ENCODE measurements around the gene GTSF1L.

The GTSF1L gene

GRCh38 chr20:43731469-43731868, 4.7 kb upstream of the GTSF1L start:
- Mint-ChIP-seq H3K27ac (no peak overlapping the region), H3K27me3 (no peaks in the 10 kb centered on the region), H3K9me3 (peaks cover 10% of the 10 kb centered on the region), H3K36me3 (ENCODE audit: low read depth) (no peaks in the 10 kb centered on the region), H3K4me3 (no peak overlapping the region), H3K4me1 (peaks cover 43% of the 10 kb centered on the region)
- no peak for ATAC-seq
- DNase-seq, result no peak

- Mint-ChIP-seq H3K4me1 (peaks cover 35% of the 10 kb centered on the region), H3K36me3 (ENCODE audit: low read depth) (no peaks in the 10 kb centered on the region), H3K9me3 (peaks cover 10% of the 10 kb centered on the region), H3K27me3 (no peaks in the 10 kb centered on the region), H3K4me3 (no peak overlapping the region), H3K27ac (peak overlapping the region; percentile 40)
- no peak for DNase-seq
- no peak for ATAC-seq
Observed at GRCh38 chr20:43728686-43729255, 2.0 kb upstream of the GTSF1L start.

GRCh38 chr20:43727980-43728590, 1.3 kb upstream of the GTSF1L start:
- Mint-ChIP-seq H3K27me3 (no peaks in the 10 kb centered on the region), H3K9me3 (peaks cover 10% of the 10 kb centered on the region), H3K4me3 (no peak overlapping the region), H3K4me1 (peaks cover 33% of the 10 kb centered on the region), H3K36me3 (ENCODE audit: low read depth) (no peaks in the 10 kb centered on the region), H3K27ac (peak overlapping the region; percentile 40)
- DNase-seq (no peak), ATAC-seq (no peak)

DNA sequence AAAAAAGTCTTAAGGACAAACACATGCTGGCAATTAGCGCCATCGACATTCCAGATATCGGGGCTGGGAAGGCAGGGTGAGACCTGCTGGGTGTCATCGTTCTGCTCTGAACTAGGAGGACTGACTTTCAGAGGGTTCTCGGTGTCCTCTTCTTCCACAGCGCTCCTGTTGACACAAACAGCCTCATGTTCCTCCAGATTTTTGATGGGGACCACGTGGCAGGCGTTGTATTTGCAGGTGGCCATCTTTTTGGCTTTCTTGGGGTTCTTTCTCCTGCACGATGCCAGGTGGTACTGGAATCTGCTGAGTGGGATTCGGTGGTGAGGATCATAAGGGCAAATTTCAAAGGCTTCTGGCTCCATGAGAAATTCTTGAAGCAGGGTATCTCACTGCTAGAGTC, 469 bp downstream of the GTSF1L start:
- H3K27me3 Mint-ChIP-seq, result no peaks in the 10 kb centered on the region
- no peak overlapping the region for H3K27ac Mint-ChIP-seq
- H3K4me1 Mint-ChIP-seq, result peaks cover 38% of the 10 kb centered on the region
- DNase-seq (no peak), ATAC-seq (no peak)
- no peak overlapping the region for H3K4me3 Mint-ChIP-seq
- H3K9me3 Mint-ChIP-seq, result peaks cover 10% of the 10 kb centered on the region
- no peaks in the 10 kb centered on the region for H3K36me3 Mint-ChIP-seq (ENCODE audit: low read depth)

DNA sequence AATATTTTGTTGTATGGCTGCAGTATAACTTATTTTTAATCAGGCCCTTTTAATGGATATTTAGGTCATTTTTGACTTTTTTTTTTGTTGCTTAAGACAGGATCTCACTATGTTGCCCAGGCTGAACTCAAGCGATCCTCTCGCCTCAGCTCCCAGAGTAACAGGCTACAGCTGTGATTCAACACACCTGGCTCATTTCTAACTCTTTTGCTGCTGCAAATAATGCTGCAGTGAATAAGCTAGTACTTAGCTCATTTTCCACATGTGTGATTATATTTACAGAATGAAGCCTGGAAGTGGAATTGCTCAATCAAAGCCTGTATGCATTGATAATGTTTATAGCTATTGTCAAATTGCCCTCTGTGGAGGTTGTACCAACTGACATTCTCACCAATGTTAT, 1.1 kb downstream of the GTSF1L start:
- ATAC-seq, result no peak
- no peak for DNase-seq
- Mint-ChIP-seq H3K27me3 (no peaks in the 10 kb centered on the region), H3K27ac (no peak overlapping the region), H3K36me3 (ENCODE audit: low read depth) (no peaks in the 10 kb centered on the region), H3K4me3 (no peak overlapping the region), H3K9me3 (peaks cover 10% of the 10 kb centered on the region), H3K4me1 (peaks cover 44% of the 10 kb centered on the region)

- Mint-ChIP-seq H3K4me3 (no peak overlapping the region), H3K27me3 (no peaks in the 10 kb centered on the region), H3K27ac (no peak overlapping the region), H3K36me3 (ENCODE audit: low read depth) (peaks cover 5% of the 10 kb centered on the region), H3K4me1 (peaks cover 44% of the 10 kb centered on the region), H3K9me3 (peaks cover 15% of the 10 kb centered on the region)
- no peak for ATAC-seq
- DNase-seq, result no peak
Observed at GRCh38 chr20:43724383-43724782, 2.4 kb downstream of the GTSF1L start.

DNA sequence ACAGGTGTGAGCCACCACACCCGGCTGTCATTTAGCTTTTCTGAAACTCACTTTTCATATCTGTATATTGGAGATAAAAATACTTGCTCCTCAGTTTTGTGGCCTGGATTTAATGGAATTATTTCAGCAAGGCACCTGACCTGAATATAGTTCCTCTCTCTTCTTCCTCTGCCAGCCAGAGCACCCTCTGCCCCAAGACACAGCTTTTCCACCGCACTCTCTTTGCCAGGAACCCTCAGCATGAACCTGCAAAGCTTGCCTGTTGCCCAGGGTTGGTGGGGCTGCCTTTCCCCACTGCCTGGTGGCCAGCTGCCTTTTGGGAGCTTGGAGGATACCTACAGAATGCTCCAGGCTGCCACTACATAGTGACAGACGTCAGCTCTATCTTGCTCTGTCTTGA, 3.1 kb downstream of the GTSF1L start:
- Mint-ChIP-seq H3K27me3 (no peaks in the 10 kb centered on the region), H3K4me3 (no peak overlapping the region), H3K9me3 (peaks cover 12% of the 10 kb centered on the region), H3K27ac (no peak overlapping the region), H3K36me3 (ENCODE audit: low read depth) (peaks cover 10% of the 10 kb centered on the region), H3K4me1 (peaks cover 43% of the 10 kb centered on the region)
- ATAC-seq, result no peak
- no peak for DNase-seq

DNA sequence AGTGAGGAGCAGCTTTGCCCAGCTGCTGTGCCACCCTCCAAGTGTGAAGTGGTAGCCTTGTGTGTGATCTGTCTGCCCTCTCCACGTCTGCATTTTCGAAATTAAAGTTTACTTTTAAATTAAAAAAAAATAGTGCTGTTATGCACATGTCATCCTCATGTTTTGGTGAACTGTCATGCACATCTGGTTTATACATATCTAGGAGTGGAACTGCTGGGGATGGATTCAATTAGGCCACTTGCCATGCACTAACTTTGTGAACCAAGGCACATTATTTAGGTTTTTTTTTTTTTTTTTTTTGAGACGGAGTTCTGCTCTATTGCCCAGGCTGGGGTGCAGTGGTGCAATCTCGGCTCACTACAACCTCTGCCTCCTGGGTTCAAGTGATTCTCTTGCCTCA, 3.6 kb downstream of the GTSF1L start:
- peaks cover 7% of the 10 kb centered on the region for H3K9me3 Mint-ChIP-seq
- DNase-seq (no peak), ATAC-seq (no peak)
- H3K27ac Mint-ChIP-seq, result no peak overlapping the region
- no peak overlapping the region for H3K4me3 Mint-ChIP-seq
- peaks cover 10% of the 10 kb centered on the region for H3K36me3 Mint-ChIP-seq (ENCODE audit: low read depth)
- no peaks in the 10 kb centered on the region for H3K27me3 Mint-ChIP-seq
- peaks cover 38% of the 10 kb centered on the region for H3K4me1 Mint-ChIP-seq

DNA sequence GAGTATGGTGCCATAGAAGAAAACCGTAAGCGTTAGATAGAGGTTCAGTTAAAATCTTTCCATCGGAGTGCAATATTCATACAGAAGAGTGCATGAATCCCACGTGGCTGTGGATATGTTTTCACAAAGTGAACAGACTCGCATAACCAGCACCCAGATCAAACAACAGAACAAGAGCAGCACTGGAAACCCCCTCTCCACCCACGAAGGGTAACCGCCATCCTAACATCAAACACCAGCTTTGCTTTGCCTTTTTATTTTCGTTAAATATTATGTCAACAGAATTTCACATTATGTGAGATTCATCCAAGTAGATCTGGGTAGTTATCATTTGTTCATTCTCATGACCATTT, 4.7 kb downstream of the GTSF1L start:
- peak; percentile 34 for ATAC-seq
- Mint-ChIP-seq H3K27ac (no peak overlapping the region), H3K36me3 (ENCODE audit: low read depth) (peaks cover 10% of the 10 kb centered on the region), H3K9me3 (peaks cover 5% of the 10 kb centered on the region), H3K27me3 (no peaks in the 10 kb centered on the region), H3K4me3 (peak overlapping the region; percentile 30), H3K4me1 (peaks cover 44% of the 10 kb centered on the region)
- peak; percentile 48 for DNase-seq

- ATAC-seq, result peak; percentile 37
Observed at GRCh38 chr20:43721429-43722152, 5.2 kb downstream of the GTSF1L start.

GRCh38 chr20:43721097-43721428, 5.7 kb downstream of the GTSF1L start:
- DNase-seq (no peak), ATAC-seq (no peak)
- Mint-ChIP-seq H3K4me1 (peaks cover 48% of the 10 kb centered on the region), H3K36me3 (ENCODE audit: low read depth) (peaks cover 10% of the 10 kb centered on the region), H3K27me3 (no peaks in the 10 kb centered on the region), H3K27ac (no peak overlapping the region), H3K4me3 (no peak overlapping the region), H3K9me3 (peaks cover 5% of the 10 kb centered on the region)

More at GRCh38 chr20:43721429-43722152, 5.2 kb downstream of the GTSF1L start:
- peaks cover 5% of the 10 kb centered on the region for H3K9me3 Mint-ChIP-seq
- no peak overlapping the region for H3K27ac Mint-ChIP-seq
- peaks cover 10% of the 10 kb centered on the region for H3K36me3 Mint-ChIP-seq (ENCODE audit: low read depth)
- H3K4me1 Mint-ChIP-seq, result peaks cover 48% of the 10 kb centered on the region
- peak overlapping the region; percentile 30 for H3K4me3 Mint-ChIP-seq
- DNase-seq, result no peak
- H3K27me3 Mint-ChIP-seq, result no peaks in the 10 kb centered on the region

GRCh38 chr20:43720007-43720406, 6.8 kb downstream of the GTSF1L start:
- ATAC-seq (no peak), DNase-seq (no peak)
- Mint-ChIP-seq H3K27ac (no peak overlapping the region), H3K4me1 (peaks cover 48% of the 10 kb centered on the region), H3K9me3 (peaks cover 5% of the 10 kb centered on the region), H3K27me3 (no peaks in the 10 kb centered on the region), H3K36me3 (ENCODE audit: low read depth) (peaks cover 15% of the 10 kb centered on the region), H3K4me3 (no peak overlapping the region)

GRCh38 chr20:43717616-43717995, 9.2 kb downstream of the GTSF1L start:
- DNase-seq, result no peak
- peak; percentile 57 for ATAC-seq
- Mint-ChIP-seq H3K9me3 (peaks cover 5% of the 10 kb centered on the region), H3K4me1 (peaks cover 32% of the 10 kb centered on the region), H3K27me3 (no peaks in the 10 kb centered on the region), H3K36me3 (ENCODE audit: low read depth) (peaks cover 22% of the 10 kb centered on the region), H3K4me3 (no peak overlapping the region), H3K27ac (no peak overlapping the region)

GRCh38 chr20:43716757-43717615, 9.8 kb downstream of the GTSF1L start:
- ATAC-seq (no peak), DNase-seq (no peak)
- Mint-ChIP-seq H3K36me3 (ENCODE audit: low read depth) (peaks cover 22% of the 10 kb centered on the region), H3K4me3 (no peak overlapping the region), H3K27ac (no peak overlapping the region), H3K4me1 (peaks cover 29% of the 10 kb centered on the region), H3K27me3 (no peaks in the 10 kb centered on the region), H3K9me3 (peaks cover 5% of the 10 kb centered on the region)

- peaks cover 24% of the 10 kb centered on the region for H3K4me1 Mint-ChIP-seq
- H3K9me3 Mint-ChIP-seq, result peaks cover 5% of the 10 kb centered on the region
- no peak overlapping the region for H3K4me3 Mint-ChIP-seq
- H3K27me3 Mint-ChIP-seq, result no peaks in the 10 kb centered on the region
- H3K27ac Mint-ChIP-seq, result no peak overlapping the region
- DNase-seq, result no peak
- no peak for ATAC-seq
- peaks cover 25% of the 10 kb centered on the region for H3K36me3 Mint-ChIP-seq (ENCODE audit: low read depth)
Observed at GRCh38 chr20:43716123-43716522, 10.7 kb downstream of the GTSF1L start.

Measured in activated naive CD8-positive, alpha-beta T cell treated with anti-CD3 and anti-CD28 coated beads, Interleukin-2, amount 50 U/mL, for 24 hours (primary cell).